Muscle of leg (tissue), 11 donors: ENCODE data around the gene PFAS. TPM values are rescaled to one million over a fixed set of nuclear protein-coding genes. Genes with fewer than 3 reads are reported as not detected.

Source experiments
- DNase-seq: peaks from one replicate; pipeline ENCODE4 v3.0.0; 2013
- H3K27ac ChIP-seq: one replicate; pipeline ENCODE4 v1.5.1; 2013; ENCODE audit warnings: mild to moderate bottlenecking, low read length, control low read depth
- H3K27me3 ChIP-seq: one replicate; pipeline ENCODE4 v1.6.1; 2013; ENCODE audit warnings: low read length; ENCODE audit not compliant: control insufficient read depth, insufficient read depth
- H3K36me3 ChIP-seq: one replicate; pipeline ENCODE4 v1.6.1; 2013; ENCODE audit warnings: low read length; ENCODE audit not compliant: control insufficient read depth, insufficient read depth
- H3K4me1 ChIP-seq: one replicate; pipeline ENCODE4 v1.6.1; 2013; ENCODE audit warnings: low read length; ENCODE audit not compliant: control insufficient read depth, insufficient read depth
- H3K4me3 ChIP-seq: one replicate; pipeline ENCODE4 v1.5.1; 2013; ENCODE audit warnings: low read length, control low read depth
- H3K9me3 ChIP-seq: replicated peaks from 2 replicates; pipeline ENCODE4 v1.6.1; 2013; ENCODE audit warnings: low read depth, low read length; ENCODE audit not compliant: control insufficient read depth
- WGBS: methylation state at CpG from one replicate; pipeline ENCODE4 v1.1.5; 2013; ENCODE audit warnings: missing lambda C conversion rate; ENCODE audit not compliant: insufficient coverage; 5-methylcytosine and 5-hydroxymethylcytosine counted together
- polyA plus RNA-seq, 8 donors: library from polyadenylated mRNA; unstranded; fragments of 120-200 nt; gene quantifications; one replicate each; pipeline versions ENCODE4 v1.2.1 to v1.2.3, GENCODE V29; 2013; ENCODE audit warnings: inconsistent platforms in 1 of 8, low replicate concordance in 1 of 8; ENCODE audit not compliant: insufficient read length in 8 of 8, insufficient read depth in 1 of 8
- total RNA-seq: library from RNA; stranded (reverse); fragments of 120-200 nt; gene quantifications from one replicate; pipeline ENCODE4 v1.2.4, GENCODE V29; 2013

Gene PFAS
- total and polyA plus RNA-seq, 9 donors = 21.7 to 32.5 (median 28.1) TPM

DNA sequence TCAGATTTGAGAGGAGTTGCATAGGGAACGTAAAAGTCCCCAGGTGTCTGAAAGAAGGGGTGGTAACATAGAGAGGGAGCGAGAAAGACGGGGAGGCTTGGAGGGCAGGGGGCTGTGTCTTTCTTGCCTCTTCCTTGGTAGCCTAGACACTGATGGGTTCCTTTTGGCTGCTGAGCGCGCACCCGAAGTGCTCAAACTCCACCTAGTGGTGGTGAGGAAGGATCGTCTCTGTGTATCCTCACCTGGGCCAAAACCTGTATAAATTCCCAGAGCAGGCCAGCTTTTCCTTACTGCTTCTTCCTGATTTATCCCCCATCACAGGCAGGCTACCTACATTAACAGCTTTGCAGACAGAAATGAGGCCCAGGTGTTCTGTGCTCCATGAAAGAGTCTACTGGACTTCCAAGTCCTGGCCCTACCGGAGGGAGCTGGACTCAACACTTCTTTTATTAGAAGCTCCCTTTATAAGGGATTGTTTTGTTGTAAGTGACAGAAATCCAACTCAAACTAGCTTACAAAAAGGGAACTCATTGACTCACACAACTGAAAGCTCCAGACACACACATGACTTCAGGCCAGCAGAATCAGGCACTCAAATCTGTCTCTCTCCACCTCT is 51.6 kb downstream of the PFAS start:
- Histone ChIP-seq H3K9me3 (no peaks in the 10 kb centered on the region), H3K36me3 (no peaks in the 10 kb centered on the region), H3K4me1 (no peaks in the 10 kb centered on the region), H3K27ac (no peak overlapping the region), H3K4me3 (no peak overlapping the region), H3K27me3 (no peaks in the 10 kb centered on the region)
- 0% methylated on average over 1 of the region's 8 CpGs for WGBS
- peak; percentile 78 for DNase-seq

DNA sequence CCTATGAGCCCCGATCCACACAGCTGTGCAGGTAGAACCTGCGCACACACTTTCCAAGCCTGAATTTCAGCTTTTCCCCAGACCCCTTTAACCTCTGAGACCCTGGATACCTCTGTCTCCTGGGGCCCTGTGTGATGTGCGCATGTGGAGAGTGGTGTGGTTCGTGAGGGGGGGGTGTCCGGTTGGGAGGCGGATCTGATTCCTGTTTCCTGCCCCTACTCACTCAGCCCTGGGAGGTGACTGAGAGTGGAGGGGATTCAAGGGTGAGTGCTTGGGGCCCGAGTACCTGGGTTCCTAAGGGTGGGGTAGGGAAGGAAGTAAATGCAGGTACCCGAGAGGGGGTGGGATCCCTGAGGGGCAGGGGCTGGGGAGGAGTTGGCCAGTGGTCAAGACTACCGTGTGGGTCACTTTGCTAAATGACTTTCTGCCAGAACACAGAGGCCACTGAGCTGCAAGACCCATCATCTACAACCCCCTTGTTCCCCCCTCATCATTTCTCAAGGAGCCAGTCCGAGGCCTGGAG is 61.6 kb downstream of the PFAS start:
- Histone ChIP-seq H3K36me3 (no peaks in the 10 kb centered on the region), H3K4me1 (peaks cover 12% of the 10 kb centered on the region), H3K9me3 (no peaks in the 10 kb centered on the region), H3K27me3 (peaks cover 45% of the 10 kb centered on the region), H3K4me3 (peak overlapping the region; percentile 26), H3K27ac (peak overlapping the region; percentile 65)
- DNase-seq = no peak
- WGBS = no CpG with 5 or more reads among the region's 10 CpGs

DNA sequence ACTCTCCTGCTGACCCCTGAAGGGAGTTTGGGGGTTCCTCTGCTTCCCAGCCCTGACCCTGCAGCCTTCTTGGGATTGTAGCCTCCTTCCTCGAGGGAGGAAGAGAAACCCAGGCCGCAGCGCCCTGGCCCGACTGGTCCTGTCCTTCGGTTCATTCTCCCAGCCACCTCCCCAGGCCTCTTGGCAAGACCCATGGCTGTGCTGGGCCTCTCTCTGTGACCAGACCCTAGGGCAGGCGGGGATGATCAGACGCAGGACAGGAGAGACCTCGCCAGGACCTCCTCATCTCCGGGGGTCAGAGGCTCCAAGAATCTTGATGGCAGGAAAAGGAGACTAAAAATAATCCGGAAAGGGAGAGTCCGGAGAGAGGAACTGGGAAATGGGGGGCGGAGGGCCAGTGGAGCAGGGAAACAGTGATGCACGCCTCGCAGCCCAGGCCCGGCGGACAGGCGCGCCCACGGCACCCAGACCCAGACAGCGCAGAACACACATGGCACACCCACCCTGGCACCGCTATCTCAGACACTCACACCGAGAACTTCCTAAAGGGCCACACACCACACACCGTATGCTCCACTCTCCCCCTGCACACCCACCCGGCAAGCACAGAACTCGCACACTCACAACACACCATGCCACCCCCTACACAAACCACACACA is 62.2 kb downstream of the PFAS start:
- Histone ChIP-seq H3K9me3 (no peaks in the 10 kb centered on the region), H3K4me3 (peak overlapping the region; percentile 26), H3K36me3 (no peaks in the 10 kb centered on the region), H3K27me3 (peaks cover 51% of the 10 kb centered on the region), H3K4me1 (peaks cover 13% of the 10 kb centered on the region), H3K27ac (peak overlapping the region; percentile 65)
- WGBS = 59% methylated on average over 20 of the region's 25 CpGs
- DNase-seq = no peak

DNA sequence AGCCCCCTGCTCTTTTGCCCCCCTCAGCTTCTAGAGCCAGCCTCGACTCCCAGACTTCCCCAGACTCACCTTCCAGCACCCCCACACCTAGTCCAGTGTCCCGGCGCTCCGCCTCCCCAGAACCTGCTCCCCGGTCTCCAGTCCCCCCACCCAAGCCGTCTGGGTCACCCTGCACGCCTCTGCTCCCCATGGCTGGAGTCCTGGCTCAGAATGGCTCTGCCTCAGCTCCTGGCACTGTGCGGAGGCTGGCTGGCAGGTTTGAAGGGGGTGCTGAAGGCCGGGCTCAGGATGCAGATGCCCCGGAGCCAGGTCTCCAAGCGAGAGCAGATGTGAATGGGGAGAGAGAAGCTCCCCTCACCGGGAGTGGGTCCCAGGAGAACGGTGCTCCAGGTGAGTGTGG is 63.2 kb downstream of the PFAS start:
- Histone ChIP-seq H3K36me3 (no peaks in the 10 kb centered on the region), H3K27ac (no peak overlapping the region), H3K4me3 (peak overlapping the region; percentile 13), H3K4me1 (peaks cover 13% of the 10 kb centered on the region), H3K9me3 (no peaks in the 10 kb centered on the region), H3K27me3 (peaks cover 59% of the 10 kb centered on the region)
- DNase-seq = no peak
- WGBS = 77% methylated on average over 11 of the region's 13 CpGs

DNA sequence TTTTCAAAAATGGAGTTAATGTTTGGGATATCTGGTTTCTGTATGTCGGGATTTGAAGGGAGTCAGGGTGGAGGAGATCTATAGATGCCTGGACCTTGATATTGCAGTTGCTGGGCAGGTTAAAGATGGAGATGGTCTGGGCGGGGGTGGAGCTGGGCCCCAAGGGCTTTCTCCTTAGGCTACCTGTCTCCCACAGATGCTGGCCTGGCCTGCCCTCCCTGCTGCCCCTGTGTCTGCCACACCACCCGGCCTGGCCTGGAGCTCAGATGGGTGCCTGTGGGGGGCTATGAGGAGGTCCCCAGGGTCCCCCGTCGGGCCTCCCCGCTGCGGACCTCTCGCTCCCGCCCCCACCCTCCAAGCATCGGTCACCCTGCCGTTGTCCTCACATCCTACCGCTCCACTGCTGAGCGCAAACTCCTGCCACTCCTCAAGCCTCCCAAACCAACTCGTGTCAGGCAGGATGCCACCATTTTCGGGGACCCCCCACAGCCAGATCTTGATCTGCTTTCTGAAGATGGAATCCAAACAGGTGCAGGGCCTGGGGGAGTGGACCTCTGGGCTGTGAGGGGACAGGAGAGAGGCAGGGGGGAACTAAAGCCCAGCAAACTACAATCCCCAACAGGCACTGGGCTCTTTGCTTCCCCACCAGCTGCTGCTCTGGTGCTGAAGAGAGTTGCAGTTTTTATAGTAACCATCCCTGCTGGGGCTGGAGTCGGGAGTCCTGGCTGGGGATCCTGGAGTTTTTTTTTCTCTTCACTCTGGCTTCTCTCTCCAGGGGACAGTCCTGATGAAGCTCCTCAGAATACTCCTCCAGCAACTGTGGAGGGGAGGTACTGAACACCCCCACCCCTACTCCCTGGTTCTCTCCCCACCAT is 63.9 kb downstream of the PFAS start:
- 56% methylated on average over 2 of the region's 16 CpGs for WGBS
- Histone ChIP-seq H3K4me3 (peak overlapping the region; percentile 13), H3K27me3 (peaks cover 59% of the 10 kb centered on the region)

DNA sequence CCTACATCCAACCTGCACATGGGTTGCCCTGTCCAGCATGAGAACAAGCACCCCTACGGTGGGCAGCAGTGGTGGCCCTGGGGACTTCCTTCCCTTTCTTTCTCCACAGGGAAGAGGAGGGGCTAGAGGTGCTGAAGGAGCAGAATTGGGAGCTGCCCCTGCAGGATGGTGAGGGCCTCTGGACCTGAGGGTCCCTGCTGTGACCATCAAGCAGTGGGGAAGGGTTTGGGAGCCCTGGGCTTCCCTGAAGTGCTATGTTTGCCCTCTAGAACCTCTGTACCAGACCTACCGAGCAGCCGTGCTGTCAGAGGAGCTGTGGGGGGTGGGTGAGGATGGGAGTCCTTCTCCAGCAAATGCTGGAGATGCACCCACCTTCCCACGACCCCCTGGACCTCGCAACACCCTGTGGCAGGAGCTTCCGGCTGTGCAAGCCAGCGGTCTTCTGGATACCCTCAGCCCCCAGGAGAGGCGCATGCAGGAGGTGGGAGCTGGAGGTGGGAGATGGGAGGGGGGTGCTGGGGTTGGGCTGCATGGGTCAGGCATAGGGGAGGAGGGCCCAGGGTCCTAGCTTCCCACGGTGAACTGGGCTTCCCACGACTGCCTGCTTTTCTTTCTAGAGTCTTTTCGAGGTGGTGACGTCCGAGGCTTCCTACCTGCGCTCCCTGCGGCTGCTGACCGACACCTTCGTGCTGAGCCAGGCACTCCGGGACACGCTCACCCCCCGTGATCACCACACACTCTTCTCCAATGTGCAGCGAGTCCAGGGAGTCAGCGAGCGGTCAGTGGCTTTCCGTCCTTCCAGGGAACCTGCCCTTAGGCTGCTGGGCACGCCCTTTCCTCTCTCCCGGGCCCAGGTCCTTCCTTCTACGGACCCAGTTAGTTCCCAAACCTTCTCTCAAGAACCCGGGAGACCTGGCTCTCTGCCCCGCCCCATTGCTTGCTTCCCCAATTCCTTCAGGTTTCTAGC is 66.0 kb downstream of the PFAS start:
- Histone ChIP-seq H3K36me3 (no peaks in the 10 kb centered on the region), H3K27ac (no peak overlapping the region), H3K4me1 (peaks cover 13% of the 10 kb centered on the region), H3K27me3 (peaks cover 67% of the 10 kb centered on the region), H3K9me3 (no peaks in the 10 kb centered on the region), H3K4me3 (no peak overlapping the region)
- DNase-seq = no peak
- 9% methylated on average over 21 of the region's 29 CpGs for whole genome bisulfite sequencing

More for the DNA sequence above, 63.9 kb downstream of the PFAS start:
- H3K4me1 ChIP-seq = peaks cover 13% of the 10 kb centered on the region
- no peak overlapping the region for H3K27ac ChIP-seq
- H3K9me3 ChIP-seq = no peaks in the 10 kb centered on the region
- DNase-seq = no peak
- H3K36me3 ChIP-seq = no peaks in the 10 kb centered on the region

DNA sequence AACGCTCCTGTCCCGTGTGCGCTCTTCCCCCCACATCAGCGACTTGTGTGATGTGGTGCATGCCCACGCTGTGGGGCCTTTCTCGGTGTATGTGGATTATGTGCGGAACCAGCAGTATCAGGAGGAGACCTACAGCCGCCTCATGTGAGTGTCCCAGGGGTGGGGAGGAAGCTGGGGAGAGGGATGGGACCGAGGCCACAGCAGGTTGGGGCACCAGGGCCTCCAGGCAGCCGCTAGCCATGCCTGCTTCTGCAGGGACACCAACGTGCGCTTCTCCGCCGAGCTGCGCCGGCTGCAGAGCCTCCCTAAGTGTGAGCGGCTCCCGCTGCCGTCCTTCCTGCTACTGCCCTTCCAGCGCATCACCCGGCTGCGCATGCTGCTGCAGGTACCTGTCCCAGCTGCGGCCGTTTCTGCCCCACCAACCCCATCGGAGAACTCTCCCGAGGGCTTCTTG is 66.7 kb downstream of the PFAS start:
- Histone ChIP-seq H3K4me1 (peaks cover 13% of the 10 kb centered on the region), H3K27me3 (peaks cover 64% of the 10 kb centered on the region), H3K4me3 (no peak overlapping the region), H3K9me3 (no peaks in the 10 kb centered on the region), H3K27ac (no peak overlapping the region), H3K36me3 (no peaks in the 10 kb centered on the region)
- WGBS = 19% methylated on average over 20 of the region's 26 CpGs
- DNase-seq = no peak

DNA sequence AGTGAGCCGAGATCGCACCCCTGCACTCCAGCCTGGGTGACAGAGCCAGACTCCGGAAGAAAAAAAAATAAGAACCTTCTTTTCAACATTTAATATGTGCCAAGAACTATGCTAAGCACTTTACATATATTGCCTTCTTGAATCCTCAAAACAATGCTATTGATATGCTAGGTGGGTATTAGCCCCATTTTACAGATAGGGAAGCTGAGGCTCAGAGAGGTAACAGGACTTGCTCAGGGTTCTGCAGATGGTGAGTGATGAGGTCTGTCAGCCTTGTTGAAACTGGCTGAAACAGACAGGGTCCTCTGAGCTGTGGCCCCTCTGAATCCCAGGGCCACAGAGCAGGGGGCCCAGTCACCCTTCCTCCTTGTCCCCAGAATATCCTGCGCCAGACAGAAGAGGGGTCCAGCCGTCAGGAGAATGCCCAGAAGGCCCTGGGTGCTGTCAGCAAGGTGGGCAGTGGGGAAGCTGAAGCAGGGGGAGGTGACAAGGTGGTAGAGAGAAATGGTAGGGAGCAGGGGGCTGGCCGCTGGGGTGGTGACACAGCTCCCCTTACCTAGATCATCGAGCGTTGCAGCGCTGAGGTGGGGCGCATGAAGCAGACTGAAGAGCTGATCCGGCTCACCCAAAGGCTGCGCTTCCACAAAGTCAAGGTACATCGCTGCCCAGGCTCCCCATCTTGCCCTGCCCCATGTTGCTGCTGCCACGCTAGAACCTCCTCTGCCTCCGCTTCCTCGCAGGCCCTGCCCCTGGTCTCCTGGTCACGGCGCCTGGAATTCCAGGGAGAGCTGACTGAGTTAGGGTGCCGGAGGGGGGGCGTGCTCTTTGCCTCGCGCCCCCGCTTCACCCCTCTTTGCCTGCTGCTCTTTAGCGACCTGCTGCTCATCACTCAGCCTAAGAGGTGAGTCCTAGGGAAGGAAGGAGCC is 69.2 kb downstream of the PFAS start:
- H3K27me3 ChIP-seq = peaks cover 46% of the 10 kb centered on the region
- H3K27ac ChIP-seq = no peak overlapping the region
- no peaks in the 10 kb centered on the region for H3K9me3 ChIP-seq
- 70% methylated on average over 17 of the region's 24 CpGs for WGBS
- H3K4me3 ChIP-seq = no peak overlapping the region
- H3K36me3 ChIP-seq = no peaks in the 10 kb centered on the region
- DNase-seq = no peak
- peaks cover 6% of the 10 kb centered on the region for H3K4me1 ChIP-seq
